Measurements from ENCODE around the gene PSMD12.

Gene PSMD12

DNA sequence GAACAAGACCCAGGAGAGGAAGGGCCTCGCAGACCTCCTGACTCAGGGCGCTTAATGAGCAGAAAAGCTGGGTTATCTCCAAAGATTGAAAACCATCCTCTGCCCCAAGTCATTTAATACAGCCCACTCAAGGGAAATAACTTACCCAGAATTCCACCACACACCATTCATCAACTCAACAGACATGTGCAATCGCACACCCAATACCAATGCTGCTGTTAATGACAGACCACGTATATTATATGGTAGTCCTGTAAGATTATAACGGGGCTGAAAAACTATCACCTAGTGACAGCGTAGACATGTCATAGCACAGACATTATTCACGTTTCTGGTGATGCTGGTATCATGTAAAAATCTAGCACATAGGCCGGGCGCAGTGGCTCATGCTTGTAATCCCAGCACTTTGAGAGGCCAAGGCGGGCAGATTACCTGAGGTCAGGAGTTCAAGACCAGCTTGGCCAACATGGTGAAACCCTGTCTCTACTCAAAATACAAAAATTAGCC, 68.9 kb downstream of the PSMD12 start:
- no peak for DNase-seq

DNA sequence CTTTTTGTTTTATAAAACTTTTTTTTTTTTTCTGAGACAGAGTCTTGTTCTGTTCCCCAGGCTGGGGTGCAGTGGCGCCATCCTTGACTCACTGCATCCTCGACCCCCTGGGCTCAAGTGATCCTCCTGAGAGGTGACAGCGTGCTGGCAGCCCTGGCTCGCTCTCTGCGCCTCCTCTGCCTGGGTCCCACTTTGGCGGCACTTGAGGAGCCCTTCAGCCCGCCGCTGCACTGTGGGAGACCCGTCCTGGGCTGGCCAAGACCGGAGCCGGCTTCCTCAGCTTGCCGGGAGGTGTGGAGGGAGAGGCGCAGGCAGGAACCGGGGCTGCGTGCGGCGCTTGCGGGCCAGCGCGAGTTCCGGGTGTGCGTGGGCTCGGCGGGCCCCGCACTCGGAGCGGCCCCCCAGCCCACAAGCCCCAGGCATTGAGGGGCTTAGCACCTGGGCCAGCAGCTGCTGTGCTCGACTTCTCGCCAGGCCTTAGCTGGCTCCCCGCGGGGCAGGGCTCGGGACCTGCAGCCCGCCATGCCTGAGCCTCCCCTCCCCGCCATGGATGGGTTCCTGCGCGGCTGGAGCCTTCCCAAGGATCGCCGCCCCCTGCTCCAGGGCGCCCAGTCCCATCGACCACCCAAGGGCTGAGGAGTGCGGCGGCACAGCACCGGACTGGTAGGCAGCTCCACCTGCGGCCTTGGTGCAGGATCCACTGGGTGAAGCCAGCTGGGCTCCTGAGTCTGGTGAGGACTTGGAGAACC, 71.8 kb downstream of the PSMD12 start:
- no peak for DNase-seq

DNA sequence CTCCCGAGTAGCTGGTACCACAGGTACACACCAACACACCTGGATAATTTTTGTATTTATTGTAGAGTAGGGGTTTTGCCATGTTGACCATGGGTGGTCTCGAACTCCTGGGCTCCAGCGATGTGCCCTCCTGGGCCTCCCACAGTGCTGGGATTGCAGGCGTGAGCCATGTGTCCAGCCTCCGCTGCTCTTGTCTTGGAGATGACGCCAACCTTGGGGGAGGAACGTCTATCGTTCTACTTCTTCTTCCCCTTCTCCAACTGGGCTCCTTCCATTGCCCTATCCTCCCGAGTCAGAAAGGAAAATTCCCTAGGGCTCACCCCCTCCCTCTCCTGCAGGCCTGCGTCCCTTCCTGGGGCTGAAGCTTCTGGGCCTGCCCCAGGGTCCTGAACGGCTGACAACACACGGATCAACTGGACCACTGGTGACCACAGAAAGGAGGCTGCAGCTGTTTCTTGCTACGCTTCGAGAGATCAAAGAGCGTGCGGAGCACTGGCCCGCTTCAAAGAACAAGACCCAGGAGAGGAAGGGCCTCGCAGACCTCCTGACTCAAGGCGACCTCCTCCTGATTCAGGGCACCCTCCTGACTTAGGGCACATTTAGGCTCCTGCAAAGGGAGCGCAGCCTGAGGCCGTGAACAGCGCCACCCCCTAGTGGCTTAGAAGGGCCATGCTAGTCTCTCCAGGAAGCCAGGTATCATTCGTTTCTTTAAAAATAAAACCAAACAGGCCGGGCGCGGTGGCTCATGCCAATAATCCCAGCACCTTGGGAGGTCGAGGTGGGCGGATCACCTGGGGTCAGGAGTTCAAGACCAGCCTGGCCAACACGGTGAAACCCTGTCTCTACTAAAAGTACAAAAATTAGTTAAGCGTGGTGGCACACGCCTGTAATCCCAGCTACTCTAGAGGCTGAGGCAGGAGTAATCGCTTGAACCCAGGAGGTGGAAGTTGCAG, 72.8 kb downstream of the PSMD12 start:
- DNase-seq, result peak; percentile 46

DNA sequence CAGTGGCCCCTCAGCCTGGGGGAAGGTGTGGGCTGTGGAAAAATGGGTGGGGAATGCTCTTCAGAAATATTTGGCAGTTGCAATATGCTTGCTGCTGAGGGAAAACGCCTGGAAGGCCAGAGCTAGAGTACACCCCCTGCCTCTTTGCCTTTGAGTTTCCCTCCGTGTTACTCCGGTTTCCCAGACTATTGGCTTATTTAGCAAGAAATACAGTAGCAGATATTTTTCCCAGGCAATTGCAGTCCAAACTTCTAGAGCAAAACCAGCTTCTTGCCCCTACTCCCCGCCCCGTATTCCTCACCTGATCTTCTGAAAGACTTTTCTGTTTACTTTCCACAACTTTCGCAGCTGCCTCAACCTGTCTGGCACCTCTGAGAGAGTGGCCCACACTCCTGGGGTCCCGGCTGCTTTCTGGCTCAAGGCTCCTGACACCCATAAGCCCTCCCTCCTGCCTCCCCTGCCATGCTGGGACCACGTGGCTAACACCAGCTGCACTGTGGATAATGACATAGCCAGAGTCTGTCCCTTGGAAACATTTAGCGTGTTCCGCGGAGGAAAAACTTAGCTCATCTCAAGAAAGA, 75.6 kb downstream of the PSMD12 start:
- DNase-seq, result no peak

DNA sequence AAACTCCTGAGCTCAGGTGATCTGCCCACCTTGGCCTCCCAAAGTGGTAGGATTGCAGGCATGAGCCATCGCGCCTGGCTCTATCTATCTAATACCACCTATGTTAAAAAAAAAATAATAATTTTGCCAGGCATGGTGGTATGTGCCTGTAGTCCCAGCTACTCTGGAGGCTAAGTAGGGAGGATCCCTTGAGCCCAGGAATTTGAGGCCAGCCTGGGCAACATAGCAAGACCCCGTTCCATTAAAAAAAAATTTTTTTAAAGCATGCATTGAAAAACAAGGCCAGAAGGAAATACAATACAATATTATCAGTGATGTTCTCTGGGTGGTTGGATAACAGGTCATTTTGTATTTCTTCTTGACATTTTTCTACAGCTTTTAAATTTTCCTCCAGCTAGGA, 76.1 kb downstream of the PSMD12 start:
- no peak for DNase-seq

DNA sequence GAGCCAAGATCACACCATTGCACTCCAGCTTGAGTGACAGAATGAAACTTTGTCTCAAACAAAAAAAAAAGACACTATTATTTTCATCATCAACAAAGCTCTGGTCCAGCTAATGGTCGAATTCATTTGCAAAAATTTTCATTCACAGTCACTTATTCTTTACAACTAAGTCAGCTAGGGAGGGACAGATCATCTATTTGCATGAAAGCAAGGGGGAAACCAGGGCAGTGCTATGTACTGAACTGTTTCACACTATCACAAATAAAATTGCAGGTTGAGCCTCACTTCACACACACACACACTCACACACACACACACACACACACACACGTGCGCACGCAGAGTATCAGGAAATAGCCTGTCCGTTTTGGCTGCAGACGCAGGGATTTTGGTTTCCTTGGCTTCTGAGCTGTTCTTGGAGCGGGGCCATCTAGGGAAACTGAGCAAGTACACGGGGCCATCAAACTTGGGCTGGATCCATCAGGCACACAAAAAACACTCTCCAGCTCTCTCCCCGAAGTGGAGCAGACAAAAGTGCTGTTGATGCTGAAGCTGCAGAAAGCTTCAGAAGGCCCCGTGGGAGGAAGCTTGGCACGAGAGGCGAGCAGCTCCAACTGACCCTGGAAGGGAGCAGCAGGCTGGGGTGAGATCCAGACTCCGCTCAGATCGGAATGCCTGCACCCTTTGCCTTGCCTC, 77.0 kb downstream of the PSMD12 start:
- peak; percentile 12 for DNase-seq
